DMS79 treated with DMSO at 0.1 percent for 48 hours (cell line): ENCODE results near the gene ADD1.
A peak's percentile ranks its signal among the peaks of the same experiment; 100 is the strongest.
"Not testable (repeated sequence)": the region's sequence is repeated elsewhere in the genome, so short reads cannot be mapped to it uniquely, and the experiment has no call there.

Experiments
- DNase-seq: peaks from one replicate; lab custom pipeline; 2025; lab: John Stamatoyannopoulos, UW

Gene ADD1

DNA sequence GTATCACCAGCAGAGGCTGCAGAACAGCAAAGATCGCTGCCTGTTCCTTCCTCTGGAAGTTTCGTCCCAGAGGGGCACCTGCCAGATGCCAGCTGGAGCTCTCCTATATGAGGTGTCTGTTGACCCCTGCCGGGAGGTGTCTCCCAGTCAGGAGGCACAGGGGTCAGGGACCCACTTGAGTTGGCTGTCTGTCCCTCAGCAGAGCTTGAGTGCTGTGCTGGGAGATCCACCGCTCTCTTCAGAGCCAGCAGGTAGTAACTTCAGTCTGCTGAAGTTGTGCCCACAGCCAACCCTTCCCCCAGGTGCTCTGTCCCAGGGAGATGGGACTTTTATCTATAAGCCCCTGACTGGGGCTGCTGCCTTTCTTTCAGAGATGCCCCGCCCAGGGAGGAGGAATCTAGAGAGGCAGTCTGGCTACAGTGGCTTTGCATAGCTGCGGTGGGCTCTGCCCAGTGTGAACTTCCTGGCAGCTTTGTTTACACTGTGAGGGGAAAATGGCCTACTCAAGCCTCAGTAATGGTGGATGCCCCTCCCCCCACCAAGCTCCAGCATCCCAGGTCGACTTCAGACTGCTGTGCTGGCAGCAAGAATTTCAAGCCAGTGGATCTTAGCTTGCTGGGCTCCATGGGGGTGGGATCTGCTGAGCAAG lies 78.9 kb downstream of the ADD1 start:
- DNase-seq = not testable (repeated sequence)

- no peak for DNase-seq
Observed at GRCh38 chr4:2923141-2923551, 79.5 kb downstream of the ADD1 start.

- DNase-seq = no peak
Observed at GRCh38 chr4:2923668-2924173, 80.1 kb downstream of the ADD1 start.

DNA sequence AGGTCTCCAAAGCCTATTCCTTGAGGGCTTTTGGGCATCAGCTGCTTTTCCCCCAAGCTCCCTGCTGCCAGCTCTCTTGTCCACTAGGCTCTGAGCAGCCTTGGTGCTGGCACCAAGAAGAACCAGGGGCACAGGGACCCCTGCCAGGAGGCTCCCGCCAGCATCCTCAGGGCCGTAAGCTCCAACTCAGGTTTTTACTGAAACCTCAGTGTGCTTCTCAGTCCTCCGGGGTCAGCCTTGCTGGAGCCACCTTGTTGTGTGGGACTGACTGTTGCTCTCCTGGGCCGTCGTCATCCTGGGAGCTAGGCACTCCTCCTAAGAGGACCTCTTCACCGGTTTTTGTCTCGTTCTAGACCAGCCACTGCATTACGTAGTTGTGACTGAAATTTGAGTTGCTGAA lies 80.6 kb downstream of the ADD1 start:
- no peak for DNase-seq

- DNase-seq = peak; percentile 17
Observed at GRCh38 chr4:2924765-2925301, 81.2 kb downstream of the ADD1 start.

DNA sequence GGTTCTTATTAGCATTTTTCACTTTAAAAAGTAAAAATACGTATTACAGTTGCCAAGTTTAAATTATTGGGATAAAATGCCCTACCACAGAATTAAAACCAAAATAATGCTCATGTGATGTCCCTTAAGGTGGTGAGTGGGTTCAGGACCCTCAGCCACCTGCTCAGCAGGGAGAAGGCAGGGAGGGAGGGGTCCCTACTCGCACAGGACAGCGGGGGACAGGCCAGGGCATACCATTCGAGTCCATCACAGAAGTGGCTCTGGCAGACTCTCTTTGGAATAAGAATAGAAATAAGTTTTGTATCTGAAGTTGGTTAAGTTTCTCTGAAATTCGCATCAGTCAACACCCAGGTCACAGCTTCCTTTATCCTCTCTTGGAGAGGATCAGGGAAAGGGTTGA lies 81.9 kb downstream of the ADD1 start:
- DNase-seq = no peak

DNA sequence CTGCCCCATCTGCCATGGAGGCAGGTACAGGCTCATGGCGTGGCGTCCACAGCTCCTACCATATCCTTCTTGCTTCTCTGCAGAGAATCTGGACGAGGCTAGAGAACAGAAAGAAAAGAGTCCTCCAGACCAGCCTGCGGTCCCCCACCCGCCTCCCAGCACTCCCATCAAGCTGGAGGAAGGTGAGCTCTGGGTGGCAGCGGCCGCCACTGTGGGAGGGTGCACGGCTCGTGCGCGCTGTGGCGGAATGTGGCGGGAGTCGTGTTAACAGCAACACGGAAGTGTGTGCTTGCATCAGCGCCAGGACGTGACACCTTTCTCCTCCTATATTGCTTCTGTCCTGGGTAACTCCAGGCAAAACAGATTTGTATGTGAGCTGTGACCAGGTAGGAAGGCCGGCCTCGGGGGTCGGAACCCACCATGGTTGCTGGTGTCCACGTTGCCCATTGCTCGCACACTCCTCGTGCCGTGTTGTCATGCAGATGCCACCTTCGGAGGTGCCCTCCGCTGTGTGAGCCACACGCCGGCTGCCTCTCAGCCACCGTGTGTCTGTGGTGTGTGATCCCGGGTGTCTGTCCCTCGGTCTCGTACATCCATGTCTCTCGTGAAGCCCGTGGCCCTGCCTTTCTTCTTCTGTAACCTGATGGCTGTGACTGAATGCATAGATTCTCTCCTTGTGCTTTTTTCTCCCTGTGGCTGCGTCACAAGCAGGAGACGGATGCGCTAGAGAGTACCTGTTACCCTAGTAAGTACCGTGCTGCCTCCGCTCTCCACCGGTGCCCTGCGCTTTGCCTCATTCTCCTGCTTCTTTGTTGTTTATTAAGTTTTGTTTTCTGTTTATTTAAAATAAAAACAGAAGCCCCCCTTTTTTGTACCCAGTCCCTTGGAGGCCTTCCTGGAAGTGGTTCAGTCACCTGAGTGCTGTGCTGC lies 82.6 kb downstream of the ADD1 start:
- DNase-seq = no peak

GRCh38 chr4:2927016-2927695 lies 83.5 kb downstream of the ADD1 start:
- DNase-seq = no peak

DNA sequence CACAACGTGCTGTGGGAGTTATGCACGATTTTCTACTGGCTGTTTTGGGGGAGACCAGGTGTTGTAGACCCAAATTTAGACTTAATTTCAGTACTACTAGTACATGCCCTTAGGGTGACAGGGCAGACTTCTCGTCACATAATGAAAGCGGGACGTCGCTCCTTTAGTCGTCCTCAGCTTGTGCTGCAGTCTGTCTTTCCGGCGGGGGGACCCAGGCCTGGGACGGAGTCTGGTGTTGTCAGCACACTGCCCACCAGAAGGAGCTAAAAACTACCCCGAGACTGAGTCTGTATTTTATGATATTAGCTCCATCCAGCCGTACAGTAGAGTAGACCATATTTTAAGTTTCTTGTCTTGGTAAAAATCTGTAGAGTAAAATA lies 84.0 kb downstream of the ADD1 start:
- no peak for DNase-seq

GRCh38 chr4:2928242-2929176 lies 84.9 kb downstream of the ADD1 start:
- DNase-seq = no peak

DNA sequence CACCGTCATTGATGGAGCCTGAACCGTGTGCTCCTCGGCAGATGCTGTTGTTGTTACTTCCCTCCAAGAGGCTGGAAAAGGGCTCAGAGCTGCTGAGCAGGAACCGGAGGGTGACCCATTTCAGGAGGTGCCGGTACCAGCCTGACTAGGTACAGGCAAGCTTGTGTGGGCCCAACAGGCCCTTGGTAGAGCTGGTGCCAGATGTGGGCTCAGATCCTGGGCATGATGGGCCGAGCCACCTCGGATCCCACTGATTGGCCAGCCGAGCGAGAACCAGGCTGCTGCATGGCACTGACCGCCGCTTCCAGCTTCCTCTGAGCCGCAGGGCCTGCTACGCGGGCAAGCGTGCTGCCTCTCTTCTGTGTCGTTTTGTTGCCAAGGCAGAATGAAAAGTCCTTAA lies 85.8 kb downstream of the ADD1 start:
- DNase-seq = no peak

GRCh38 chr4:2930135-2930757 lies 86.6 kb downstream of the ADD1 start:
- DNase-seq = no peak

DNA sequence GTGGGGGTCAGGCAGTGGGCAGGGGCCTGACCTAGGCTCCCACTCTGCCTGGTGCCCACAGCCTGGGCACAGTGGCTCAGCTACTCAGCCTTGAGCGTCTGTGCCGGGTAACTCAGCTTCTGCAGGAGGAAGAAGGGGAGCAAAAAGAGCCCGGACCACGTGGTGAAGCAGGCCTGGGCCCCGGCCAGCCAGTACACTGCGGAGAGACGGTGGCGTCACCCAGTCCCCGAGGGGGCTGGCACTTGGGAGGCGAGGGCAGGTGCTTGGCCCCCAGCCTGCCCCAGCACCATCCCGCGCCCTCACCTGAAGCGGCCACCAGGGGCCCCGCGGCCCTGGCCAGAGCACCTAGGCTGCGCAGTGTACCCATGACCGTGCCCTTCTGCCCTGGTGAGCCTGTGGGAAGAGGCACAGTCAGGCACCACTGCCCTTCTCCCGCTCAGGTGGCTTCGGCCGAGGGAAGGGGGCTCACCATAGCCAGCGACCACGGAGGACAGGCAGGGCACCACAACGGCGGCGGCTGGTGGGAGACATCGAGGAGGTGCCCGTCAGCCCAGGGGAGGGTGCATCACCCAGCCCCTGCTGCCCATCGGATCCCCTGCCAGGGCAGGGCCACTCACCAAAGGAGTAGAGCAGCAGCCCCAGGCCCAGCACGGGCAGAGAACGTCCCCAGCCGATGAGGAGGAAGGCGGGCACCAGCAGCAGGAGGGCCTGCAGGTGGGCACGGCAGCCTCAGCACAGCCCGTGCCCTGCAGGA lies 87.3 kb downstream of the ADD1 start:
- no peak for DNase-seq

- DNase-seq = no peak
Observed at GRCh38 chr4:2931512-2932301, 88.1 kb downstream of the ADD1 start.

DNA sequence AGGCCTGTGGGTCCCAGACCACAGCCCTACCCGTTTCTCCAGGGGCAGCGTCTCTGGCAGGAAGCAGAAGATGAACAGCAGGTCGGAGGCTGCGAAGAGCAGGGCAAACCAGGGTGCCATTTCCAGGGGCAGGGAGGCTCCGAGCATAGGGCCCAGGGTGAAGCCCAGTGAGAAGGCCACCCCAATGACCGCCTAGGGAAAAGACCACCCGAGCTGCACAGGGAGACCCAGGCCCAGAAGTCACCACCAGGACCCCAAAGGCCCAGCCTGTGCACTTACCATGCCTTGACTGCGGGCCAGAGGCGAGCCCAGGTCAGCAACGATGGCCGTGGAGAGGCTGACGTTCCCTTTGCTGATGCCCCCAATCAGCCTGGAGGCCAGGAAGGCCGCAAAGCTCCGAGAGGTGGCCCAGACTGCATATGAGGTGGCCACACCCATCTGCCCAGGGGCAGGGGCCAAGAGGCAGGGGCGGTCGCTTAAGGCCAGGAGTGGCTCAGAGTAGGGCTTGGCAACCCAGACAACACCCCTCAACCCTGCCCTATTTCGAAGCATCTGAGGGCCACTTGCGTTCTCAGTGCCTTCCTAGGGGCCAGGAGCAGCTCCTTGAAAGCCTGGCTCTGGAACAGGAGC lies 88.8 kb downstream of the ADD1 start:
- DNase-seq = no peak

DNA sequence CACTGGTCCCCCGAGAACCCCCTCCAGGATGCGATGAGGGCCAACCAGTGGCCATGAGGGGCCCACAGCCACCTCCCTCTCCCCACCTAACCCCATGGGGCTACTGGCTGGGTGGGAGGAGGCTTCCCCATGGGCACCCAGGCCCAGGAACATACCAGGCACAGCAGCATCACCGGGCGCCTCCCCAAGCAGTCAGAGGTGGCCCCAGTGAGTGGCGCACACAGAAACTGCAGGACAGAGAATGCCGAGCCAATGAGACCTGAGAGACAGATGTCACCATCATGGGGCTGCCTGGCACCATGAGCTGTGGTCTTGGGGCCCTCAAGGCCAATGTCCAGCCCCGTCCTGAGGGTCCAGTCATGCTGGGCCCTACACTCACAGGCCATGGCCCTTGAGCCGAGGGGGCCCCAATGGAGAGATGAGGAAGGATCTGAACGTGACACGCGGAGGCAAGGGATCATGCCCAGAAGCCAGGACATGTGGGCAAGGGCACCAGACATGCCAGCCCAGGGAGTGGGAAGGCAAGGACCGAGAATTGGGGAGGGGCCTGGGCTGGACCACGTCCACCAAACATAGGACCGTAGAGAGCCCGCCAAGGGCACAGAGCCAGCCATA lies 89.4 kb downstream of the ADD1 start:
- no peak for DNase-seq

- DNase-seq = no peak
Observed at GRCh38 chr4:2933566-2934076, 90.0 kb downstream of the ADD1 start.
